Thyroid gland (tissue), 4 donors: ENCODE results near the gene TGM2.

Experiments used
- POLR2A ChIP-seq, 2 donors: fragments of 450-650 bp; IDR thresholded peaks; one replicate each; pipeline ENCODE4 v1.6.1; 2017; ENCODE audit warnings: antibody characterized with exemption in 2 of 2, mild to moderate bottlenecking in 2 of 2, moderate library complexity in 1 of 2
- TF ChIP-seq, protein P1 (sequence below), 6 experiments: fragments of 200-600 bp in 3 of 6; fragments of 450-650 bp in 3 of 6; sonication (generic) in 3 of 6; IDR thresholded peaks; one replicate each; pipeline ENCODE4 v1.5.1; 2016 to 2019; ENCODE audit warnings: antibody characterized with exemption in 6 of 6, mild to moderate bottlenecking in 2 of 6, inconsistent platforms in 1 of 6, moderate library complexity in 1 of 6

DNA sequence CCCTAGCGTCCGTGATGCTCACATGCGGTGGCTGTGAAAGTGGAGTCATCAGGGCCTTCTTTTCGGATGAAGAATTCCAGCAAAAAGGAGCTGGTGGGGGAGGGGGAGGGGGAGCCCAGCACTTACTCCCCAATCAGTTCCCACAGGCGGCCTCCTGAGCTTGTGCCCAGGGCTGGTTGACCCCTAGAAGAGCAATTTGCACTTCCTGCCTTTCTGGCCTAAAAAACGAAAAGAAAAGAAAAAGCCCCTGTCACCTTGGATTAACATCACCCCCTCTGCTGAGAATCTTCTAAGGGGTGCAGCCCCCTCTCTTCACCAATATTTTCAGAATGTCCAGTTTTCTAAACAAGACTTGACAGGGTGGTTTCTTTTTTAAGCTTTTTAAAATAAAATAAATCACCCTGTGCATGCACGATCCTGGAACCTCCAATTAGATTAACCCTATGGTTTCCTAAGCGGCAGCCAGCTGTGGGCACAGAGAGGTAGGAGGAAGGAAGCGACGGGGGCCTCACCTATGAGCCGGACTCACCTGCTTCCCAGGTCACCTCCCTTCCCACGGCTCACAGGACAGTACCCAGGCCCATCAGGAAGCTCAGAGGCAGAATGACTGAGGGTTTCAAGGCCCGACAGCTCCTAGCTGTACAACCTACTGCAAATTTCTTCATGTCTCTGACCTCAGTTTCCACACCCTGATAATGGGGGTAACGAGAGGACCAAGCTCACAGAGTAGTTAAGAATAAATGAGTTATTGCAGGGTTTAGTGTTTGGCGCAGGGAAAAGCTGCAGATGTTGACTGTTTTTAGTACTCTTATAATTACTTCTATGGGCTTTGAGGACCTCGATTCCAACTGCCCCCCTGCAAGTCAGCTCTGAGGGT, 10.5 kb upstream of the TGM2 start:
- TF ChIP-seq, protein P1, sequence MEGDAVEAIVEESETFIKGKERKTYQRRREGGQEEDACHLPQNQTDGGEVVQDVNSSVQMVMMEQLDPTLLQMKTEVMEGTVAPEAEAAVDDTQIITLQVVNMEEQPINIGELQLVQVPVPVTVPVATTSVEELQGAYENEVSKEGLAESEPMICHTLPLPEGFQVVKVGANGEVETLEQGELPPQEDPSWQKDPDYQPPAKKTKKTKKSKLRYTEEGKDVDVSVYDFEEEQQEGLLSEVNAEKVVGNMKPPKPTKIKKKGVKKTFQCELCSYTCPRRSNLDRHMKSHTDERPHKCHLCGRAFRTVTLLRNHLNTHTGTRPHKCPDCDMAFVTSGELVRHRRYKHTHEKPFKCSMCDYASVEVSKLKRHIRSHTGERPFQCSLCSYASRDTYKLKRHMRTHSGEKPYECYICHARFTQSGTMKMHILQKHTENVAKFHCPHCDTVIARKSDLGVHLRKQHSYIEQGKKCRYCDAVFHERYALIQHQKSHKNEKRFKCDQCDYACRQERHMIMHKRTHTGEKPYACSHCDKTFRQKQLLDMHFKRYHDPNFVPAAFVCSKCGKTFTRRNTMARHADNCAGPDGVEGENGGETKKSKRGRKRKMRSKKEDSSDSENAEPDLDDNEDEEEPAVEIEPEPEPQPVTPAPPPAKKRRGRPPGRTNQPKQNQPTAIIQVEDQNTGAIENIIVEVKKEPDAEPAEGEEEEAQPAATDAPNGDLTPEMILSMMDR (IDR thresholded peaks at IDR 0.05) = no peak
- TF ChIP-seq POLR2A (IDR thresholded peaks at IDR 0.05) = no peak
